Keratinocyte (primary cell): ENCODE measurements around the gene CHCHD5. TPM values are rescaled to one million over a fixed set of nuclear protein-coding genes. Genes with fewer than 3 reads are reported as not detected.

ENCODE experiments used
- DNase-seq: peaks from one replicate; pipeline ENCODE4 v3.0.0-alpha.2; 2011; ENCODE audit warnings: low read depth, missing footprints, low spot score
- FAIRE-seq: peaks from 2 replicates; lab custom pipeline; 2011; peaks lifted over from hg19 to GRCh38; lab: Jason Lieb, UNC
- H2AFZ ChIP-seq: 2 replicates; pipeline ENCODE4 v1.6.0; 2012; ENCODE audit warnings: low read length, control low read depth, inconsistent platforms; ENCODE audit not compliant: control insufficient read depth
- H3K27ac ChIP-seq: 2 replicates; pipeline ENCODE4 v1.5.1; 2011; ENCODE audit warnings: low read length; ENCODE audit not compliant: control insufficient read depth, insufficient read depth
- H3K27me3 ChIP-seq: 3 replicates; pipeline ENCODE4 v1.6.0; 2011; ENCODE audit warnings: low read length; ENCODE audit not compliant: control insufficient read depth, insufficient read depth; ENCODE audit errors: extremely low read depth
- H3K36me3 ChIP-seq, 2 experiments: 2 replicates in 1 of 2; 3 replicates in 1 of 2; pipeline ENCODE4 v1.5.1; 2011; ENCODE audit warnings: low read length in 2 of 2, mild to moderate bottlenecking in 1 of 2; ENCODE audit not compliant: control insufficient read depth in 2 of 2, insufficient read depth in 2 of 2; ENCODE audit errors: extremely low read depth in 1 of 2
- H3K4me1 ChIP-seq: 3 replicates; pipeline ENCODE4 v1.5.1; 2011; ENCODE audit warnings: low read length; ENCODE audit not compliant: control insufficient read depth, insufficient read depth; ENCODE audit errors: extremely low read depth
- H3K4me2 ChIP-seq: 3 replicates; pipeline ENCODE4 v1.6.0; 2011; ENCODE audit warnings: low read depth, low read length; ENCODE audit not compliant: control insufficient read depth, insufficient read depth; ENCODE audit errors: extremely low read depth
- H3K4me3 ChIP-seq, 3 experiments: fragments of 200-600 bp in 1 of 3; sonication (generic) in 1 of 3; 2 replicates in 2 of 3; 3 replicates in 1 of 3; pipeline ENCODE4 v1.5.1; 2011 to 2016; ENCODE audit warnings: low read length in 3 of 3, mild to moderate bottlenecking in 3 of 3, control low read depth in 2 of 3, inconsistent platforms in 1 of 3, low read depth in 1 of 3, mixed read lengths in 1 of 3, mixed run types in 1 of 3, moderate library complexity in 1 of 3; ENCODE audit not compliant: control insufficient read depth in 2 of 3, insufficient read depth in 2 of 3; ENCODE audit errors: extremely low read depth in 1 of 3
- H3K79me2 ChIP-seq: 2 replicates; pipeline ENCODE4 v1.6.0; 2012; ENCODE audit warnings: low read length; ENCODE audit not compliant: control insufficient read depth, insufficient read depth
- H3K9ac ChIP-seq: 3 replicates; pipeline ENCODE4 v1.6.0; 2011; ENCODE audit warnings: low read length; ENCODE audit not compliant: control insufficient read depth, insufficient read depth; ENCODE audit errors: extremely low read depth
- H3K9me1 ChIP-seq: 3 replicates; pipeline ENCODE4 v1.6.0; 2011; ENCODE audit warnings: low read length; ENCODE audit not compliant: control insufficient read depth, insufficient read depth; ENCODE audit errors: extremely low read depth
- H3K9me3 ChIP-seq: 2 replicates; pipeline ENCODE4 v1.5.1; 2012; ENCODE audit warnings: low read depth, low read length; ENCODE audit not compliant: control insufficient read depth
- H4K20me1 ChIP-seq: 3 replicates; pipeline ENCODE4 v1.6.0; 2011; ENCODE audit warnings: low read length; ENCODE audit not compliant: control insufficient read depth, insufficient read depth; ENCODE audit errors: extremely low read depth
- EZH2 ChIP-seq: IDR thresholded peaks from one replicate; pipeline ENCODE4 v1.6.1; 2012; ENCODE audit warnings: inconsistent platforms, mild to moderate bottlenecking, low read length, moderate library complexity
- dilution Hi-C: fragments of 300-500 bp; cut with MboI; formaldehyde crosslinking; loops from one replicate; pipeline ENCODE4 v1.7.0; 2020; ENCODE audit warnings: low sequenced_read_pairs; ENCODE audit not compliant: extremely low pct_ligation_motif_present
- polyA plus RNA-seq, 5 experiments: library from polyadenylated mRNA; depleted of rRNA in 3 of 5; stranded (reverse) in 3 of 5; stranded (forward) in 1 of 5; unstranded in 1 of 5; fragments of >200 nt; gene quantifications; 1 replicate in 1 of 5; 2 replicates in 3 of 5; 3 replicates in 1 of 5; pipeline versions ENCODE4 v1.2.1 to v1.2.3, GENCODE V29; 2011 to 2012; ENCODE audit warnings: missing spikeins in 2 of 5, low read depth in 1 of 5, low replicate concordance in 1 of 5
- TF ChIP-seq, protein P1 (sequence below), 3 experiments: IDR thresholded peaks in 1 of 3; conservative IDR thresholded peaks in 1 of 3; optimal IDR thresholded peaks in 1 of 3; 2 replicates in 2 of 3; 3 replicates in 1 of 3; pipeline versions ENCODE3 to v1.5.1; 2011; ENCODE audit warnings: low read length in 3 of 3, mild to moderate bottlenecking in 3 of 3, moderate library complexity in 2 of 3, control low read depth in 1 of 3, inconsistent platforms in 1 of 3; ENCODE audit not compliant: insufficient read depth in 2 of 3; ENCODE audit errors: extremely low read depth in 1 of 3

Gene CHCHD5
- polyA plus RNA-seq, 1 donor (not counting 4 experiments of a cell fraction or from before 2014, with no cell fraction given), result 17.6 TPM

DNA sequence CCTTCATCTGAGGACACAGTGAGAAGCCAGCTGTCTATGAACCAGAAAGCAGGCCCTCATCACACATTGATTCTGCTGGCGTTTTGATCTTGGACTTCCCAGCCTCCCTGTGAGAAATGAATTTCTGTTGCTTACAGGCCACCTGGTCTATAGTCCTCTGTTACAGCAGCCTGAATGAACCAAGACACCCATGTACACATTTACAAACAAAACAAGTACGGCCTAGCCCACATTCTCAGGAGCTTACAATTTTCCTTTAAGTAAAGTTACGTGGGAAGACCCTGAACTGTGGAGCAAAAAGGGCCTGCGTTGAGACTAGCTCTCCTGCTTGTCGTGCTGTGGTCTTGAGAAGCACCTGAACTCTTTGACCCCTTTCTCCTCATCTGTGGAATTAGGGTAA is 49.3 kb downstream of the CHCHD5 start:
- H3K9me3 ChIP-seq, result no peaks in the 10 kb centered on the region
- DNase-seq, result no peak
- no peaks in the 10 kb centered on the region for H4K20me1 ChIP-seq
- no peak for FAIRE-seq
- H3K27me3 ChIP-seq, result no peaks in the 10 kb centered on the region
- no peak overlapping the region for H3K9ac ChIP-seq
- peaks cover 15% of the 10 kb centered on the region for H3K4me1 ChIP-seq
- dilution Hi-C loops, result no loop called here
- H3K36me3 ChIP-seq, result no peaks in the 10 kb centered on the region
- no peak overlapping the region for H3K27ac ChIP-seq
- no peak overlapping the region for H2AFZ ChIP-seq
- no peak overlapping the region for H3K4me3 ChIP-seq
- no peak overlapping the region for H3K4me2 ChIP-seq
- no peaks in the 10 kb centered on the region for H3K79me2 ChIP-seq
- H3K9me1 ChIP-seq, result no peaks in the 10 kb centered on the region
- TF ChIP-seq, protein P1, sequence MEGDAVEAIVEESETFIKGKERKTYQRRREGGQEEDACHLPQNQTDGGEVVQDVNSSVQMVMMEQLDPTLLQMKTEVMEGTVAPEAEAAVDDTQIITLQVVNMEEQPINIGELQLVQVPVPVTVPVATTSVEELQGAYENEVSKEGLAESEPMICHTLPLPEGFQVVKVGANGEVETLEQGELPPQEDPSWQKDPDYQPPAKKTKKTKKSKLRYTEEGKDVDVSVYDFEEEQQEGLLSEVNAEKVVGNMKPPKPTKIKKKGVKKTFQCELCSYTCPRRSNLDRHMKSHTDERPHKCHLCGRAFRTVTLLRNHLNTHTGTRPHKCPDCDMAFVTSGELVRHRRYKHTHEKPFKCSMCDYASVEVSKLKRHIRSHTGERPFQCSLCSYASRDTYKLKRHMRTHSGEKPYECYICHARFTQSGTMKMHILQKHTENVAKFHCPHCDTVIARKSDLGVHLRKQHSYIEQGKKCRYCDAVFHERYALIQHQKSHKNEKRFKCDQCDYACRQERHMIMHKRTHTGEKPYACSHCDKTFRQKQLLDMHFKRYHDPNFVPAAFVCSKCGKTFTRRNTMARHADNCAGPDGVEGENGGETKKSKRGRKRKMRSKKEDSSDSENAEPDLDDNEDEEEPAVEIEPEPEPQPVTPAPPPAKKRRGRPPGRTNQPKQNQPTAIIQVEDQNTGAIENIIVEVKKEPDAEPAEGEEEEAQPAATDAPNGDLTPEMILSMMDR (optimal IDR thresholded peaks at IDR 0.05 in 1 of 3, IDR thresholded peaks at IDR 0.05 in 1 of 3, conservative IDR thresholded peaks at IDR 0.05 in 1 of 3; ENCODE audit: extremely low read depth in 1 of 3, insufficient read depth in 2 of 3, low read length in 3 of 3), result no peak
- TF ChIP-seq EZH2, result no peak

DNA sequence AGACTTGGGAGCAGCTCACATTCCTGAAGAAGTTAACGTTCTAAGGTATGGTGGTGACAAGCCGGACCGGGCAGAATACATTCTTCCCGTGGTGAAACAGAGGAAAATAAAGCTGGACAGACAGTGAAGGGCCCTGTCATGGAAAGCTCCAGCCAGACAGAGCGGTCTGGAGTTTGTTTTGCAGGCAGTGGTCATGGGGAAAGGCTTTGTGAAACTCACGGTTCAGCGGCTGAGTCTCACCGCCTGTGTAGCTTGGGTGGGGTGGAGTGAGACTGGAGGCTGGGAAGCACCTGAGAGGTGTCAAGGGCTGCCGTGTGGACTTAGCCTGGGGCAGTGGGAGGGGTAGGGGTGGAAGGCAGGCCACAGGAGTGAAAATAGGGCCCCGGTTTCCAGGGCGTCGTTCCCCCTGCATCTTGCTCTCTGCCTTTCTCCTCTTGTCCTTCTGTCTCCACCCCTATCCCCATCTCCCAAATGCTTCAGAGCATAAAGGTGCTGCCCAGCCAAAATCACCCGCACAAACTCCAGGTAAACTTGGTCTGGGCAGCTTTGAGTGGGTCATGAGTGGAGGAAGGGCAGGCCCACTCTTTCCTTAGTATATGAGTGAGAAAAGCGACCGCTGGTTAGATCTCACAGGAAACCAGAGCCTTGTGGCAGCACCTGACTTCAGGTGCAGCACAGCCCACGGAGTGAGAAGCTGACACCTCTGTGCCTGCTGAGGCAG is 49.9 kb downstream of the CHCHD5 start:
- DNase-seq (no peak), FAIRE-seq (no peak)
- H2AFZ ChIP-seq, result no peak overlapping the region
- H3K79me2 ChIP-seq, result no peaks in the 10 kb centered on the region
- no peaks in the 10 kb centered on the region for H4K20me1 ChIP-seq
- no peak overlapping the region for H3K9ac ChIP-seq
- TF ChIP-seq, protein P1 (optimal IDR thresholded peaks at IDR 0.05 in 1 of 3, IDR thresholded peaks at IDR 0.05 in 1 of 3, conservative IDR thresholded peaks at IDR 0.05 in 1 of 3; ENCODE audit: extremely low read depth in 1 of 3, insufficient read depth in 2 of 3, low read length in 3 of 3), result no peak
- no peak for TF ChIP-seq EZH2
- H3K27ac ChIP-seq, result no peak overlapping the region
- H3K4me3 ChIP-seq, result no peak overlapping the region
- H3K9me1 ChIP-seq, result no peaks in the 10 kb centered on the region
- no peaks in the 10 kb centered on the region for H3K9me3 ChIP-seq
- no peak overlapping the region for H3K4me2 ChIP-seq
- H3K4me1 ChIP-seq, result peaks cover 13% of the 10 kb centered on the region
- H3K27me3 ChIP-seq, result no peaks in the 10 kb centered on the region
- no peaks in the 10 kb centered on the region for H3K36me3 ChIP-seq
- dilution Hi-C loops, result no loop called here
